ENCODE data around the gene ZNF821.
"Not testable (repeated sequence)": the region's sequence is repeated elsewhere in the genome, so short reads cannot be mapped to it uniquely, and the experiment has no call there.

Gene ZNF821

DNA sequence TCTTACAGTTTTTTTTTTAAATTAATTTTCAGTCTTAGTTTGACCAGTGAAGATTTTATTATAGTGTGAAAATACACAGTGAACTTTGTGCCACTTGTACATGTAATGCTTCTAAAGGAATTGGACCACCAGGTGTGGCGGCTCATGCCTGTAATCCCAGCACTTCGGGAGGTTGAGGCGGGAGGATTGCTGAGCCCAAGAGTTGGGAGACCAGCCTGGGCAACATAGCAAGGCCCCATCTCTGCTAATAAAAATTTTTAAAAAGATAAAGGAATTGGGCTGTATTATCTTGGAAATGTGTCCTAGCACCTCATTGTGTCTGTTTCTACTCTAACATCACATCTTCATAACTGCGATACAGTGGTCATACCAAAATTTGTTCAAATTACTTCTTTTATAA lies 15.2 kb upstream of the ZNF821 start:
- no peak for DNase-seq

GRCh38 chr16:71896764-71897368 lies 12.9 kb upstream of the ZNF821 start:
- DNase-seq, result no peak

GRCh38 chr16:71895679-71896365 lies 11.8 kb upstream of the ZNF821 start:
- peak; percentile 46 for DNase-seq

- DNase-seq, result peak; percentile 93
Observed at GRCh38 chr16:71894921-71895678, 11.1 kb upstream of the ZNF821 start, which contains the start of gene IST1. Gene IST1, plus strand, starts transcription at chr16:71895531. Its CDS starts 20,110 bp downstream, at chr16:71915641.

DNA sequence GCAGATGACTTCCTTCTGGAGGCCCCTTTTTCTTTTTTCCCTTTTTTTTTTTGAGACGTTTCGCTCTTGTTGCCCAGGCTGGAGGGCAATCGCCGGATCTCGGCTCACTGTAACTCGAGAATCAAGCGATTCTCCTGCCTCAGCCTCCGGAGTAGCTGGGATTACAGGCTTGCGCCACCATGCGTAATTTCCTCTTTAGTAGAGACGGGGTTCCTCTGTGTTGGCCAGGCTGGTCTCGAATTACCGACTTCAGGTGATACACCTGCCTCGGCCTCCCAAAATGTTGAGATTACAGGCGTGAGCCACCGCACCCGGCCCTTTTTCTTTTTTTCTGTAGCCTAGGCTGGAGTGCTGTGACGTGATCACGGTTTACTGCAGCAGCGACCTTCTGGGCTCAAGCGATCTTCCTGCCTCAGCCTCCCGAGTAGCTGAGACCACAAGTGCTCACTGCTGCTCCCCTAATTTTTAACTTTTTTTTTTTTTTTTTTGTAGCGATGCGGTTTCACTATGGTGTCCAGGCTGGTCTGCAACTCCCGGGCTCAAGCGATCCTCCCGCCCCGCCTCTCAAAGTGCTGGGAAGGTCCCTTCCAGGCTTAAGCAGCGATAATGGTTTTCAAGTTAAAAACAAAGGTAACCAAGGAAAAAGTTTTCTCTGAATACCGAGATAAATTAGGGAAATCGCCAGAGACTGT lies 10.4 kb upstream of the ZNF821 start:
- DNase-seq, result peak; percentile 18

- DNase-seq, result no peak
Observed at GRCh38 chr16:71893888-71894228, 9.9 kb upstream of the ZNF821 start.

GRCh38 chr16:71889147-71889546 lies 5.2 kb upstream of the ZNF821 start:
- no peak for DNase-seq

DNA sequence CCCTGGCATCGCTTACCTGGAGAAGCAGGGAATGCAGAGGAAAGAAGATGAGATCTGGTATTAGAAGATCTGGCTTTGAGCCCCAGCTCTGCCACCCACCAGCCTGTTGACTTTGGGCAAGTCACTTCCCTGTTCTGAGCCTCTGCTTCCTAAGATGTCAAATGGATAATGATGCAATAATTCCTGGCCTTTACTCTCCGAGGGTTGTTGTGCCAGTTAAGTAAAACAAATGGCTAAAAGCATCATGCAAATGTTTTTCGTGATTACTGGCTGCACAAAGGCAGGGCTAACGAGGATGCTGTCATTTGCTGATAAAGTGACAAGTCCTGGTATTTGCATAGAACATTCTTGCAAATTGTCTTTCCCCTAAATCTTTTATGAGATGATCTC lies 1.3 kb upstream of the ZNF821 start:
- DNase-seq, result no peak

DNA sequence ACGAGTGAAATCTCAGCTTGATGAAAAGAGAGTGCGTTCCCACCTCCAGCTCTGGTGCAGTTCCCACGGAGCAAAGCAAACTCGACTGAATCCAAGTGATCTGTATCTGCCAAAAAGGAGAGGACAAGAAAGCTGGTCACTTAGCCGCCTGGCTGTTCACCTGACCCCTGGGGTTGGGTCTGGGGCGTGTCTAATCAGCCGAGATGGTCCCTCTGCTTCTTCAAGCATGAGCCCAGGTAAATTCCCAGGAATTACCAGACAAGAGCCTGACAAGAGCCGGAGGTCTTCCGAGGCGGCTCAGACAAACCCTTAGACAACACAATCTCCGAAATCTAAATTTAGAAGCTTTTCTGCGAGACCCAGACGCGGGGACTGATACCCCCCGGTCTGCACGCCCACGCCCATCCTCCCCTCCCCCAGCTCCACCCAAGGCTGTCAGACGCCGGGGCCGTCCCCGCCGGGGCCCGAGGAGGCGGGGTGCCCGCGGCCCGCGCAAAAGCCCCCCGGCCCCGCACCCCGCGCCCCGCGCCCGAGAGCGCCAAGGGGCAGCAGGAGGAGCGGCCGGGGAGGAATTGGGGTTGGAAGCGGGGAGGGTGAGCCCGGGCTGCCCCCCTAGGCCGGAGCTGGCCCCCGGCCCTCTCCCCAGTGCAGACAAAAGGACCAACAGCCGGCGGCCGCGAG lies 674 bp downstream of the ZNF821 start:
- no peak for DNase-seq

GRCh38 chr16:71882505-71883167 lies 1.3 kb downstream of the ZNF821 start:
- DNase-seq, result peak; percentile 80

GRCh38 chr16:71880176-71880575 lies 3.8 kb downstream of the ZNF821 start:
- DNase-seq, result no peak

GRCh38 chr16:71878911-71879310 lies 5.1 kb downstream of the ZNF821 start:
- no peak for DNase-seq

GRCh38 chr16:71873199-71873598 lies 10.8 kb downstream of the ZNF821 start:
- DNase-seq, result no peak

- no peak for DNase-seq
Observed at GRCh38 chr16:71870818-71871217, 13.2 kb downstream of the ZNF821 start.

DNA sequence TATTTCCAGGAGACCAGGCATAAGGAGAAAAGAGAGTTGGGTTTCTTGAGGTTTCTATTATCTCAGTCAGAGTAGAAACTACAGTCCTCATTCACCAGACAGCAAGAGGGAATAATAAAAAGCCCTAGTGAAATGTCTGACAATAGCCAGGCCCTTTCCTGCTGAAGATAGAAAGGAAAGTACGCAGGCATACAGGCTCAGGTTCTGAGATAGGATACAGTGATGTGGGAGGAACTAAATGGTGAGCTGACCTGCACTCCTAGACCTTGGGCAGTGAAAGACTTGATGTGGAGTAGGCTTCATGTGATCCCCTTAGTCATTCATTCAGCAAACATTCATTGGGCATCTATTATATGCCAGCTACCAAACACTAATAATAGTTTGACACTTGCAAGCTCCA lies 14.9 kb downstream of the ZNF821 start:
- no peak for DNase-seq

DNA sequence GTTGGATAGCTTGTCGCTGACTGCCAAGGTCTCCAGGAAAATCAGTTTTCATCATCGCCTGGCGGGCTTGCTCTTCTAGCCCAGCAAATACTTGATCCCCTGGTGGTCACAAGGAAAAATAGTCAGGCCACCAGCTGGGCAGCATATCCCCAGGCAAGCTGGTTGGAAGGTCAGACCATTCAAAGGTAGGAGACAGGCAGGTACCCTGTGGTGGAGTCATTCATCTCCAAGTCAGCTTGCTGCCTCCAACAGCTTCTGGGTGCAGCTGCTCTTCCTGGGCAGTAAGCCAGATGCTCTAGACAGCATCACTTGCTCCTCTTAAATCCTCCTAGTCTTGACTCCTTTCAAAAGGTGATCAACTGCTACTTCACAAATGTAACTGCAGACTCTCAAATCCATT lies 16.0 kb downstream of the ZNF821 start:
- DNase-seq, result no peak

GRCh38 chr16:71867175-71867574 lies 16.8 kb downstream of the ZNF821 start:
- DNase-seq, result not testable (repeated sequence)

- DNase-seq, result no peak
Observed at GRCh38 chr16:71865173-71865863, 18.7 kb downstream of the ZNF821 start.

- DNase-seq, result no peak
Observed at GRCh38 chr16:71863995-71864394, 20.0 kb downstream of the ZNF821 start.

- DNase-seq, result no peak
Observed at GRCh38 chr16:71859762-71860521, 24.0 kb downstream of the ZNF821 start.
